Liver (tissue), 9 donors: ENCODE data around the gene GAS7. TPM values are rescaled to one million over a fixed set of nuclear protein-coding genes. Genes with fewer than 3 reads are reported as not detected.

Experiments used
- DNase-seq: peaks from one replicate; pipeline ENCODE4 v3.0.0-alpha.2; 2017; ENCODE audit warnings: low spot score
- H3K27ac ChIP-seq, 2 donors: one replicate each; pipeline ENCODE4 v1.7.0; 2013; ENCODE audit warnings: inconsistent platforms in 2 of 2, low read length in 2 of 2, control low read depth in 1 of 2, low read depth in 1 of 2, mild to moderate bottlenecking in 1 of 2
- H3K27me3 ChIP-seq, 4 donors: one replicate each; pipeline versions ENCODE4 v1.6.1 to v1.7.0; 2013; ENCODE audit warnings: low read length in 3 of 4, inconsistent platforms in 1 of 4, mild to moderate bottlenecking in 1 of 4, moderate library complexity in 1 of 4; ENCODE audit not compliant: control insufficient read depth in 4 of 4, insufficient read depth in 4 of 4
- H3K36me3 ChIP-seq, 4 donors: one replicate each; pipeline versions ENCODE4 v1.6.1 to v1.7.0; 2013; ENCODE audit warnings: low read length in 3 of 4, mild to moderate bottlenecking in 3 of 4, low read depth in 1 of 4, moderate library complexity in 1 of 4; ENCODE audit not compliant: control insufficient read depth in 4 of 4, insufficient read depth in 3 of 4
- H3K4me1 ChIP-seq, 4 donors: one replicate each; pipeline versions ENCODE4 v1.6.1 to v1.7.0; 2013; ENCODE audit warnings: low read length in 3 of 4, mild to moderate bottlenecking in 3 of 4, moderate library complexity in 1 of 4; ENCODE audit not compliant: control insufficient read depth in 4 of 4, insufficient read depth in 4 of 4
- H3K4me3 ChIP-seq, 3 donors: one replicate each; pipeline versions ENCODE4 v1.6.1 to v1.7.0; 2013; ENCODE audit warnings: low read length in 3 of 3, control low read depth in 1 of 3, low read depth in 1 of 3, mild to moderate bottlenecking in 1 of 3
- H3K9ac ChIP-seq, 2 donors: one replicate each; pipeline ENCODE4 v1.7.0; 2013; ENCODE audit warnings: low read length in 2 of 2, mild to moderate bottlenecking in 2 of 2, moderate library complexity in 2 of 2, control low read depth in 1 of 2, low read depth in 1 of 2
- H3K9me3 ChIP-seq, 4 donors: one replicate each; pipeline versions ENCODE4 v1.6.1 to v1.7.0; 2013; ENCODE audit warnings: low read length in 3 of 4; ENCODE audit not compliant: control insufficient read depth in 4 of 4
- CTCF ChIP-seq: fragments of 150-350 bp; IDR thresholded peaks from 2 replicates; pipeline ENCODE4 v1.5.1; 2017; ENCODE audit warnings: improper control_type of control experiment, low read depth, low read length; ENCODE audit not compliant: missing input control
- EGR1 ChIP-seq, 2 donors: IDR thresholded peaks; 2 replicates each; pipeline ENCODE4 v1.6.1; 2016 to 2018; ENCODE audit warnings: antibody characterized with exemption in 2 of 2, low read depth in 2 of 2
- FOXA1 ChIP-seq: IDR thresholded peaks from 2 replicates; pipeline ENCODE4 v1.6.1; 2016; ENCODE audit warnings: antibody characterized with exemption
- FOXA2 ChIP-seq: IDR thresholded peaks from 2 replicates; pipeline ENCODE4 v1.6.1; 2016; ENCODE audit warnings: antibody characterized with exemption
- HNF4A ChIP-seq, 2 donors: conservative IDR thresholded peaks; 2 replicates each; pipeline ENCODE4 v1.6.1; 2016; ENCODE audit warnings: antibody characterized with exemption in 2 of 2, mild to moderate bottlenecking in 2 of 2
- HNF4G ChIP-seq: IDR thresholded peaks from 2 replicates; pipeline ENCODE4 v1.6.1; 2016; ENCODE audit warnings: antibody characterized with exemption
- NR2F2 ChIP-seq: IDR thresholded peaks from 2 replicates; pipeline ENCODE4 v1.6.1; 2016; ENCODE audit warnings: antibody characterized with exemption
- RAD21 ChIP-seq, 2 donors: IDR thresholded peaks; 2 replicates each; pipeline ENCODE4 v1.6.1; 2016; ENCODE audit warnings: antibody characterized with exemption in 2 of 2, mild to moderate bottlenecking in 2 of 2
- REST ChIP-seq: IDR thresholded peaks from 2 replicates; pipeline ENCODE4 v1.6.1; 2016; ENCODE audit warnings: antibody characterized with exemption, mild to moderate bottlenecking
- RXRA ChIP-seq, 2 donors: IDR thresholded peaks; 2 replicates each; pipeline ENCODE4 v1.6.1; 2017 to 2018; ENCODE audit warnings: antibody characterized with exemption in 2 of 2, mild to moderate bottlenecking in 1 of 2
- SP1 ChIP-seq: IDR thresholded peaks from 2 replicates; pipeline ENCODE4 v1.6.1; 2018; ENCODE audit warnings: antibody characterized with exemption, mild to moderate bottlenecking
- YY1 ChIP-seq: IDR thresholded peaks from 2 replicates; pipeline ENCODE4 v1.6.1; 2016; ENCODE audit warnings: antibody characterized with exemption, mild to moderate bottlenecking
- WGBS: extraction: QIAGEN DNeasy Blood & Tissue Kit; methylation state at CpG from one replicate; pipeline ENCODE4 v1.1.7; 2013; 5-methylcytosine and 5-hydroxymethylcytosine counted together
- polyA plus RNA-seq, 2 donors: library from polyadenylated mRNA; stranded (reverse) in 1 of 2; unstranded in 1 of 2; fragments of 200-250 nt in 1 of 2; fragments of >200 nt in 1 of 2; fragmentation: Nextera tagmentation in 1 of 2; extraction: Ambion mirVana in 1 of 2; gene quantifications; one replicate each; pipeline versions ENCODE4 v1.2.1 to v1.2.3, GENCODE V29; 2013 to 2015
- total RNA-seq, 2 donors: library from RNA; depleted of rRNA; stranded (reverse); fragments of >200 nt; gene quantifications; one replicate each; pipeline ENCODE4 v1.2.3, GENCODE V29; 2014
- TF ChIP-seq, protein P1 (sequence below): IDR thresholded peaks from 2 replicates; pipeline ENCODE4 v1.6.1; 2016; ENCODE audit warnings: antibody characterized with exemption
- TF ChIP-seq, protein P2 (sequence below): IDR thresholded peaks from 2 replicates; pipeline ENCODE4 v1.6.1; 2016; ENCODE audit warnings: antibody characterized with exemption
- donor health status: healthy.
- donor health status: healthy.
- donor health status: healthy.
- donor health status: healthy.
- donor health status: healthy.

Gene GAS7
- total and polyA plus RNA-seq, 4 donors, result 0.79 to 6.1 (median 2.5) TPM

DNA sequence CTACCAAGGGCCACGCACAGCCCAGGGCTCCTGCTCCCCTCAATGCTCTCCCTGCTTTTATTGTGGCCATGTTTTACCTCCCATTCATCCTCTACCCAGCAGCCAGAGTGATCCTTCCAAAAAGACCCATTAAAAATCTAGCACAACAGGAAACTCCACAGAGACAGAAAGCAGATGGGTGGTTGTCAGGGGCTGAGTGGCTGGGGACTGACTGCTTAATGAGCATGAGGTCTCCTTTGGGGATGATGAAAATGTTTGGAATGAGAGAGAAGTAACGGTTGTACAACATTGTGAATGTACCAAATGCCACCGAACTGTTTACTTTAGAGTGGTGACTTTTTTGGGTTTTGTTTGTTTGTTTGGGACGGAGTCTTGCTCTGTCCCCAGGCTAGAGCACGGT, 107.4 kb downstream of the GAS7 start (continued):
- TF ChIP-seq CTCF, result no peak
- TF ChIP-seq RXRA (IDR thresholded peaks at IDR 0.05), result no peak

DNA sequence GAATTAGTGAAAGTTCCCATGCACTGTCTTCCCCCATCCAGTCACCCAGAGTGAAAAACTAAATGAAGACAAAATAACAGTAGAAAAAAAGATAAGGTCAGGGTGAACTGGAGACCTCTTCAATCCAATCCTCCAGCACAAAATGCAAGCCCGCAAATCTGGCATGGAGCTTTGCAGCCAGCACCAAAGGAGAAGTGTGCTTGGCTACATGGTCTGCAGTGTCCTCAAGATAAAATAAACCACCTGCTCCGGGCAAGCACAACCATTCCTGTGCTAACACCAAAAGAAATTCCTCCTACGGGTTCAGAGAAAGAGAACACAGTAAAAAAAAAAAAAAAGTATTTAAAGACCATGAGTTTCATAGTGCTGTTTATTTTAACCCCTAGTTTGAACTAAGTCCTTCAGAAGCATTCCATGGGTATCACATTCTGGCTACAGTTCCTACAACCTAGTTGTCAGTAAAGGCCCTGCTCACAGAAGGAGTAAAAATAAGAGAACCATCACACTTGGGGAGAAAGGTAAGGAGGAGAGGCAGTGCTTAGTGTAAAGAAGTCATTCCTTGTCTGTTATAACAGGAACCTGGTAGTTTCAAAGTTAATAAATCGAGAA, 109.1 kb downstream of the GAS7 start:
- 57% methylated on average over 4 of the region's 4 CpGs for WGBS
- peaks cover 0 to 3% (median 0%) of the 10 kb centered on the region in 4 donors for H3K27me3 ChIP-seq
- H3K9ac ChIP-seq, result no peak overlapping the region
- H3K27ac ChIP-seq, result no peak overlapping the region
- no peak overlapping the region for H3K4me3 ChIP-seq
- H3K4me1 ChIP-seq, result peaks cover 0 to 3% (median 0%) of the 10 kb centered on the region in 4 donors
- H3K9me3 ChIP-seq, result peaks cover 2 to 9% (median 5%) of the 10 kb centered on the region in 4 donors
- TF ChIP-seq HNF4G (no peak), NR2F2 (no peak), RAD21 (IDR thresholded peaks at IDR 0.05) (no peak), FOXA1 (no peak), RXRA (IDR thresholded peaks at IDR 0.05) (no peak), FOXA2 (no peak), SP1 (no peak), REST (no peak)
- TF ChIP-seq, protein P1, sequence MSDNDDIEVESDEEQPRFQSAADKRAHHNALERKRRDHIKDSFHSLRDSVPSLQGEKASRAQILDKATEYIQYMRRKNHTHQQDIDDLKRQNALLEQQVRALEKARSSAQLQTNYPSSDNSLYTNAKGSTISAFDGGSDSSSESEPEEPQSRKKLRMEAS, result no peak
- no peak for DNase-seq
- no peaks in the 10 kb centered on the region for H3K36me3 ChIP-seq

DNA sequence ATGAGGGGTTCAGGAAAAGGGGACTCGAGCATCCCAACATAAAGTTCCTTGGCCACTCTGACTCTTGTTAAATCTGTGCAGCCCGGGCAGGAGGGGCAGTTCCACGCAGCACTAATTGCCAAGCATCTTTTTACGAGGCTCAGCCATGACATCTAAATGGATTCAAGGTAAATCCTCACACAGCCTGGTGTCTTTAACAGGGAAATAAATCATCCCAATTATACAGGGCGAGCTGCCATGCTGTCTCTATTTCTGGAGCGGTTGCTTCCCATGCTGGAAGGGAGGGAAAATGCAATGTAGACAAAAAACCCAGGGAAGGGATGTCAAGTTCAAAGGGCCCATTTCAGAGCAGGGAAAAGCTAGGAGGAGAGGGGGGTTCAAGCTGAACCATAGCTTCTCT, 110.0 kb downstream of the GAS7 start:
- no peak overlapping the region for H3K4me3 ChIP-seq
- no peak for TF ChIP-seq RAD21 (IDR thresholded peaks at IDR 0.05)
- TF ChIP-seq HNF4G, result no peak
- no peak for TF ChIP-seq SP1
- no peak for TF ChIP-seq EGR1 (IDR thresholded peaks at IDR 0.05; ENCODE audit: low read depth in 2 of 2)
- TF ChIP-seq HNF4A (conservative IDR thresholded peaks at IDR 0.05), result no peak
- TF ChIP-seq NR2F2, result no peak
- TF ChIP-seq, protein P2, sequence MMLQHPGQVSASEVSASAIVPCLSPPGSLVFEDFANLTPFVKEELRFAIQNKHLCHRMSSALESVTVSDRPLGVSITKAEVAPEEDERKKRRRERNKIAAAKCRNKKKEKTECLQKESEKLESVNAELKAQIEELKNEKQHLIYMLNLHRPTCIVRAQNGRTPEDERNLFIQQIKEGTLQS, result no peak
- TF ChIP-seq YY1, result no peak
- H3K27ac ChIP-seq, result no peak overlapping the region
- H3K9ac ChIP-seq, result no peak overlapping the region
- peaks cover 2 to 12% (median 5%) of the 10 kb centered on the region in 4 donors for H3K9me3 ChIP-seq
- peaks cover 0 to 3% (median 0%) of the 10 kb centered on the region in 4 donors for H3K27me3 ChIP-seq
- no peaks in the 10 kb centered on the region for H3K36me3 ChIP-seq
- DNase-seq, result no peak
- H3K4me1 ChIP-seq, result peaks cover 0 to 3% (median 0%) of the 10 kb centered on the region in 4 donors
- WGBS, result 70% methylated on average over 6 of the region's 6 CpGs
